C4-2B (cell line): ENCODE results near the gene LRRC4C.

Experiments
- ZFX ChIP-seq: fragments of 450-650 bp; IDR thresholded peaks from 2 replicates; pipeline ENCODE4 v1.6.1; 2017
- TF ChIP-seq, protein P1 (sequence below): fragments of 450-650 bp; conservative IDR thresholded peaks from 2 replicates; pipeline ENCODE4 v1.5.1; 2017; ENCODE audit warnings: mild to moderate bottlenecking

DNA sequence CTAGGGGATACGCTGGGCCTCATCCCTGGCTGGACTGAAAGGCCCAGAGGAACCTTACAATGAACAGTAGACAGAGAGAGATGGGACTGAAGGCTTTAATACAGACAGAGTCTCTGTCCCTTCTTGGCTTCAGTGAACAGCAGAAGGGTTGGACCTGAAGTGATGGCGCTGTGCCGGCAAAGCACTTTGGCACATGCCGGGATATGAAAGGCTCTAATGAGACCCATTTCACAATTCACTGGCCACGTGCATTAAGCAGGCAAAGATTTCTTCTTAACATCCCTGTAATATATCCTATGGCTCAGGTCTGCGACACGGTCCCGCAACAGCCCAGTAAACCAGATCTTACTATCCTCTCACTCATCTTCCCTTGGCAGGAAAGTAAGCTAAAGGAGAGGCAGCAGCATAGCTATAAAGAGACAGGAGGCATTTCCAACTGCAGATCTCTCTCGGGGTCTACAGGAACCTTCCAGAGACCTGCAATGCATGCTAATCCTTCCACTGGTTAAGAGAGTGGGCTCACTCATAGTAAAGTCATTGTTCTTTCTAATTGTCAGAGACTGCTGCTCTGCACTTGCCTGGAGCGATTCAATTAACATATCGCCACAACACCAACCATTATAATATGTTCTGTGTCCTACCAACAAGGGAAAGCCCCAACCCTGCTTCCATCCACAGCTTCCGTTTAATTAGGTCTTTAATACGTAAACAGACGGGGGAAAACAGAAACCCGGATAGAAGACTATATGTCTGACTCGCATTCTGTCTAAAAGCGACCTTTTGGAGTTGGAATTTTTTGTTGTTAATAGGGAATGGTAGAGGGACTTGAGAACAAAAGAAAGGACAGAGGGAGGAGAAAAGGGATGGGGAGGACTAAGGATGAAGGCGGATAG is 1179.0 kb downstream of the LRRC4C start:
- TF ChIP-seq, protein P1, sequence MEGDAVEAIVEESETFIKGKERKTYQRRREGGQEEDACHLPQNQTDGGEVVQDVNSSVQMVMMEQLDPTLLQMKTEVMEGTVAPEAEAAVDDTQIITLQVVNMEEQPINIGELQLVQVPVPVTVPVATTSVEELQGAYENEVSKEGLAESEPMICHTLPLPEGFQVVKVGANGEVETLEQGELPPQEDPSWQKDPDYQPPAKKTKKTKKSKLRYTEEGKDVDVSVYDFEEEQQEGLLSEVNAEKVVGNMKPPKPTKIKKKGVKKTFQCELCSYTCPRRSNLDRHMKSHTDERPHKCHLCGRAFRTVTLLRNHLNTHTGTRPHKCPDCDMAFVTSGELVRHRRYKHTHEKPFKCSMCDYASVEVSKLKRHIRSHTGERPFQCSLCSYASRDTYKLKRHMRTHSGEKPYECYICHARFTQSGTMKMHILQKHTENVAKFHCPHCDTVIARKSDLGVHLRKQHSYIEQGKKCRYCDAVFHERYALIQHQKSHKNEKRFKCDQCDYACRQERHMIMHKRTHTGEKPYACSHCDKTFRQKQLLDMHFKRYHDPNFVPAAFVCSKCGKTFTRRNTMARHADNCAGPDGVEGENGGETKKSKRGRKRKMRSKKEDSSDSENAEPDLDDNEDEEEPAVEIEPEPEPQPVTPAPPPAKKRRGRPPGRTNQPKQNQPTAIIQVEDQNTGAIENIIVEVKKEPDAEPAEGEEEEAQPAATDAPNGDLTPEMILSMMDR = no peak
- no peak for TF ChIP-seq ZFX
